Cardiac fibroblast (primary cell): ENCODE results near the gene ABHD12.
"Not testable (repeated sequence)": the region's sequence is repeated elsewhere in the genome, so short reads cannot be mapped to it uniquely, and the experiment has no call there.

ENCODE experiments used
- DNase-seq, 2 donors: peaks; one replicate each; pipeline versions ENCODE4 v3.0.0 to v3.0.0-alpha.2; 2010; ENCODE audit warnings: low read depth in 2 of 2
- H3K4me3 ChIP-seq, 2 donors: replicated peaks in 1 of 2; 1 replicate in 1 of 2; 2 replicates in 1 of 2; pipeline ENCODE4 v1.5.1; 2011; ENCODE audit warnings: low read depth in 2 of 2, low read length in 2 of 2, mild to moderate bottlenecking in 2 of 2, moderate library complexity in 1 of 2
- TF ChIP-seq, protein P1 (sequence below): IDR thresholded peaks from one replicate; pipeline ENCODE4 v1.5.1; 2011; ENCODE audit warnings: low read depth, mild to moderate bottlenecking, low read length, inconsistent platforms

ABHD12 gene

DNA sequence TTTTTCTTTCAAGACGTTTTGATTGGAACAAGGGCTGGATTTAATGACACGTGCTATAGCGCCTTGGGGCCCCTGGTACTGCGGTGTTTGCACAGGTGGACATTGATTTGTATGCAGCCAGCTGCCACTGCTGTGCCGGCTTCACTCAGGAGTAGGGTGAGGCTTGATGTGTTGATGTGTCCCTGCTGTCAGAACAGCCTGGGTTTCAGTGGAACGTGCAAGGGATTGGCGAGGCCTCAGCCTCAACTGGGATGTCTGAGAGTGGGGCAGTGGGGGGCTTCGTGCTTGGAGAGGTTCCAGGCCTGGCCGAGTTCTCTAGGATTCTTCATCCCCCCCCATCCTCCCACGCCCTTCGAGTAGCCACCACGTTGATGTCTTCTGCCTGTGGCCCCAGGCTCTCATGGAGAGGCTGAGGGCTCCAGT, 119.8 kb downstream of the ABHD12 start:
- H3K4me3 ChIP-seq = no peak overlapping the region
- no peak for DNase-seq
- TF ChIP-seq, protein P1, sequence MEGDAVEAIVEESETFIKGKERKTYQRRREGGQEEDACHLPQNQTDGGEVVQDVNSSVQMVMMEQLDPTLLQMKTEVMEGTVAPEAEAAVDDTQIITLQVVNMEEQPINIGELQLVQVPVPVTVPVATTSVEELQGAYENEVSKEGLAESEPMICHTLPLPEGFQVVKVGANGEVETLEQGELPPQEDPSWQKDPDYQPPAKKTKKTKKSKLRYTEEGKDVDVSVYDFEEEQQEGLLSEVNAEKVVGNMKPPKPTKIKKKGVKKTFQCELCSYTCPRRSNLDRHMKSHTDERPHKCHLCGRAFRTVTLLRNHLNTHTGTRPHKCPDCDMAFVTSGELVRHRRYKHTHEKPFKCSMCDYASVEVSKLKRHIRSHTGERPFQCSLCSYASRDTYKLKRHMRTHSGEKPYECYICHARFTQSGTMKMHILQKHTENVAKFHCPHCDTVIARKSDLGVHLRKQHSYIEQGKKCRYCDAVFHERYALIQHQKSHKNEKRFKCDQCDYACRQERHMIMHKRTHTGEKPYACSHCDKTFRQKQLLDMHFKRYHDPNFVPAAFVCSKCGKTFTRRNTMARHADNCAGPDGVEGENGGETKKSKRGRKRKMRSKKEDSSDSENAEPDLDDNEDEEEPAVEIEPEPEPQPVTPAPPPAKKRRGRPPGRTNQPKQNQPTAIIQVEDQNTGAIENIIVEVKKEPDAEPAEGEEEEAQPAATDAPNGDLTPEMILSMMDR = no peak

DNA sequence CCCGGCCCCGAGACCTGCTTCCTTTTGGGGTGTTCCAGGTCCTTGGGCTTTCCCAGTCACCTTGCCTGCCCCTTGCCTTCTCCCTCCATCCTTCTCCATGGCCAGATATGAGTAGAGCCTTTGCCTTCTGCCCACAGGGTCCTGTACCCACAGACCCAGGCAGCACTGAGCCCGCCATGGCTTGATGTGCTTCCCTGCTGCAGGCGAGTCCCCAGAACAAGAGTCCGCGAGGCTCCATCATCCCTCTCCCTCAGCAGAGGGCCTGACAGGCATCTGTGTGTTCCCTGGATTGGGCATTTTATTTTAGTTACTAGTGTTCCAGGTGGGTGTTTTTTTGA, 120.8 kb downstream of the ABHD12 start:
- H3K4me3 ChIP-seq = no peak overlapping the region
- TF ChIP-seq, protein P1 = no peak
- no peak for DNase-seq

DNA sequence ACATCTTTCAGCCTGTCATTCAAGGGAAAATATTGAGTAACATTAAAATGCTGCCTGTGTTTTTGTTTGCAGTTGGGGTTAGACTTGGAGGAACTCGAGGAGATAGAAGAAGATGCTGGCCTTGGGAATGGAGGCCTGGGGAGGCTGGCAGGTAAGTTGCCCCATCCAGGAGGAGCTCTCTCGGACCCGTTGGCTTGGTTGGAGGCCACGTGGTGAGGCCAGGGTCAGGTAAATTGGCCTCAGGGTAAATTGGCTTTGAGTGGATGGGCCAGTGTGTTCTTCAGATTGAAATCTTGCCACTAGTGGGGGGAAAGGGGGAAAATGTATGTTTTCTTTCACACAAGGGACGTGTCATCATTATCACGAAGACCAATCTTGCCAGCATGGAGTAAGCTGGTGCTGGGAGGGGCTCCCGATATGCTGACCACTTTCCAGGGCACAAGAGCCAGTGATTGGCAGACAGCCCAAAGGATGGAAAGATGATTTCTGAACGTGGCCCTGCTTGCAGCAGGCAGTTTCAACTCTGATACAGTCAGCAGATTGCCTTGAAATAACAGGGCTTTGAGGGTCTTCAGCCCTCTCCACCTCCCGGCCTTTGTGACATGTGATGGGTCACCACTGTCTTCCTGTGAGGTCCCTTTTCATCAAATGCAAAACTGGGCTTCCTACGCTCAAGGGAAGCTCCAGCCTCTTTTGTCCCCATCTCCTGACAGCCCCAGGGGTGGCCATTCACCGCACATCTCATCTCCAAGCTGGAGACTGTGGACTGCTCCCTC, 121.4 kb downstream of the ABHD12 start:
- TF ChIP-seq, protein P1 = no peak
- no peak overlapping the region for H3K4me3 ChIP-seq
- no peak for DNase-seq

DNA sequence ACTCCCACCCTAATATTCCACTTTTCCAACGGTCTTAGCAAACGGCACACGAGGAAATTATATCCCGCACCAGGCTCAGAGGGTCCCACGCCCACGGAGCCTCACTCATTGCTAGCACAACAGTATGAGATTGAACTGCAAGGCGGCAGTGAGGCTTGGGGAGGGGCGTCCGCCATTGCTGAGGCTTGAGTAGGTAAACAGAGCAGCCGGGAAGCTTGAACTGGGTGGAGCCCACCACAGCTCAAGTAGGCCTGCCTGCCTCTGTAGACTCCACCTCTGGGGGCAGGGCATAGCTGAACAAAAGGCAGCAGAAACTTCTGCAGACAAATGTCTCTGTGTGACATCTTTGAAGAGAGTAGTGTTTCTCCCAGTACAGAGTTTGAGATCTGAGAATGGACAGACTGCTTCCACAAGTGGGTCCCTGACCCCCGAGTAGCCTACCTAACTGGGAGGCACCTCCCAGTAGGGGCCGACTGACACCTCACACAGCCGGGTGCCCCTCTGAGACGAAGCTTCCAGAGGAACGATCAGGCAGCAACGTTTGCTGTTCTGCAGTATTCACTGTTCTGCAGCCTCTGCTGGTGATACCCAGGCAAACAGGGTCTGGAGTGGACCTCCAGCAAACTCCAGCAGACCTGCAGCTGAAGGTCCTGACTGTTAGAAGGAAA, 129.7 kb downstream of the ABHD12 start:
- DNase-seq, H3K4me3 ChIP-seq: not testable (repeated sequence)

DNA sequence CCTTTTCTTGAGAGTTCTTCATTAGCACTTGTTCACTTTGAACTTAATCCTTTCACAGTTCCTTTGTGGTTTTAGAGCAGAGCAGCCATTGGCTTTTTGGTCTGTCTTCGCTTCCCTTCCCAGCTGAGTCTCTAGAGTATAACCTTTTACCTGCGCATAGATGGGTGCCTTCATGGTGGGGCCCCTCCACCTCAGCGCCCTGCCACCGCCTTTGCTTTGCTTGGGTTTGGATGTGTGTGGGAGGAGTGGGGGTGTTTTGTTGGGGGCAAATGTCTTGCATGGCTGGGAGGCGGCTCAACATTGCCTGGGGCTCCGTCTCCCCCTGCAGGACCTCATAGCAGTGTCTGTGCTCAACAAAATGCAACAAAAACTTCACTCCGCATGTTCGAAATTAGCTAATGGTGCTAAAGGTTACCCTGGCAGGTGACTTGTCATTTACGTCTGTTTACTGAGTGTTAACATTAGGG, 130.8 kb downstream of the ABHD12 start:
- no peak overlapping the region for H3K4me3 ChIP-seq
- no peak for DNase-seq
- TF ChIP-seq, protein P1 = no peak

DNA sequence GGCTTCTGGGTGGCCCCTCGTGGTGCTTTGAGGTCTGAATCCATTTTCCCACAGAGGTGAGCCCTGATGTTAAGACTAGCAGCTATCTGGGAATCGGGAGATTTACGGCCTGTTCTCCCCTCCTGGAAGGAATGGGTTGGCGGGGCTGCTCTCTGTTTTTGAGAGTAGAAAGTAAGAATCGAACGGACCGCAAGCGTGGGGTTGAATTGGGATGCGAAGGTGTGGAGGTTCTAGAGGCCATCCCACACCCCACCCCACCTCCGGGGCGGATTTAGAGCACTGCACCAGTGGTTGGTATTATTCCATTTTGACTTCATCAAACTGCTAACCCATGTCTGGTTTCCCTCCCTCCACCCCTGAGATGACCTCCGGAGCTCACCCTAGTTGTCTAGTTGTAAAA, 131.3 kb downstream of the ABHD12 start:
- TF ChIP-seq, protein P1 = no peak
- no peak for DNase-seq

DNA sequence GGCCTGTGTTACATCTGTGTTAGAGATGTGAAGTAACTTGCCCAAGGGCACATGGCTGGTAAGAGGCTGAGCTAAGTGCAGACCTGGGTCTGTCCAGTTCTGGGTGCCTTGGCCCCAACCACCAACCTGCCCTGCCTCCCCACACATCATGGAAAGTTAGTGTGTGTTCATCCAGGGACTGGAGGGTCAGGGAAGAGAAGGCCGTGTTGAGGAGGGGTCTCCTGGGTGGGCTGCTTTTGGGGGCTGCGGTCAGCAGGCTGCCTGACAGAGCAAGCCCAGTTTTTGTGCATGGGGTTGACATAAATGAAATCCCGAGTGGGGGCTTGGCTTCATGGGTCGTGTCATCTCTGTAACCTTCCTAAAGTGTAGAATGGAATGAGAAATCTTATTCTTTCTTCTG, 131.8 kb downstream of the ABHD12 start:
- no peak for DNase-seq
- H3K4me3 ChIP-seq = no peak overlapping the region
- TF ChIP-seq, protein P1 = no peak

More for the DNA sequence above, 131.3 kb downstream of the ABHD12 start:
- no peak overlapping the region for H3K4me3 ChIP-seq
